K562 (cell line): ENCODE measurements around the gene TPRG1L. TPM values are rescaled to one million over a fixed set of nuclear protein-coding genes. Genes with fewer than 3 reads are reported as not detected.

Source experiments
- ATAC-seq: fragments of 200-7000 bp; cut with Tn5 transposase; 3 replicates; pipeline ENCODE4 v1.9.1; 2020; ENCODE audit warnings: moderate library complexity
- BruUV-seq: library from RNA; stranded (reverse); fragments of 400-500 nt; replicated peaks from 2 replicates; lab custom pipeline; 2021; lab: Mats Ljungman, UMichigan
- CTCF ChIA-PET: fragments of 300-600 bp; formaldehyde crosslinking; extraction: SDS; loops from one replicate; lab custom pipeline; 2021; ENCODE audit warnings: low intra/inter-chr PET ratio; lab: Yijun Ruan, JAX
- POLR2A ChIA-PET: fragments of 300-600, 350-650 bp; sonication (Branson Sonifier 250); formaldehyde crosslinking; extraction: SDS; loops from one replicate; lab custom pipeline; 2021; ENCODE audit warnings: antibody characterized with exemption, inconsistent platforms; lab: Yijun Ruan, JAX
- DNase-seq, 4 experiments: peaks; one replicate each; pipeline versions ENCODE4 v3.0.0 to v3.0.0-alpha.2; 2011 to 2018; ENCODE audit warnings: low spot score in 3 of 4, mixed read lengths in 3 of 4; ENCODE audit errors: extremely low read depth in 1 of 4
- FAIRE-seq: peaks from 2 replicates; lab custom pipeline; 2011; peaks lifted over from hg19 to GRCh38; lab: Jason Lieb, UNC
- H2AFZ ChIP-seq: 2 replicates; pipeline ENCODE4 v1.6.0; 2011; ENCODE audit warnings: low read depth, low read length, control low read depth, inconsistent platforms
- H3K27ac ChIP-seq: fragments of 200-600 bp; 3 replicates; pipeline ENCODE4 v1.8.0; 2011; ENCODE audit warnings: low read depth, mild to moderate bottlenecking, control low read depth, inconsistent platforms, low read length, moderate library complexity, mixed read lengths; ENCODE audit errors: extremely low read depth
- H3K27me3 ChIP-seq, 2 experiments: fragments of 300-600 bp in 1 of 2; 2 replicates in 1 of 2; 3 replicates in 1 of 2; pipeline versions ENCODE4 v1.6.0 to v1.8.0; 2011; ENCODE audit warnings: inconsistent platforms in 2 of 2, low read length in 2 of 2, mild to moderate bottlenecking in 1 of 2, mixed read lengths in 1 of 2, moderate library complexity in 1 of 2; ENCODE audit not compliant: control insufficient read depth in 2 of 2, insufficient read depth in 2 of 2
- H3K36me3 ChIP-seq: fragments of 300-600 bp; 3 replicates; pipeline ENCODE4 v1.8.0; 2011; ENCODE audit warnings: mild to moderate bottlenecking, low read length, inconsistent platforms; ENCODE audit not compliant: control insufficient read depth, insufficient read depth
- H3K4me1 ChIP-seq, 2 experiments: fragments of 200-600 bp in 1 of 2; replicated peaks in 1 of 2; 2 replicates in 1 of 2; 3 replicates in 1 of 2; pipeline versions ENCODE4 v1.5.1 to v1.8.0; 2011; ENCODE audit warnings: inconsistent platforms in 2 of 2, low read length in 2 of 2, mild to moderate bottlenecking in 1 of 2, mixed read lengths in 1 of 2, moderate library complexity in 1 of 2; ENCODE audit not compliant: control insufficient read depth in 2 of 2, insufficient read depth in 2 of 2
- H3K4me2 ChIP-seq: 2 replicates; pipeline ENCODE4 v1.6.1; 2011; ENCODE audit warnings: low read length, control low read depth, inconsistent platforms, mixed read lengths; ENCODE audit not compliant: insufficient read depth
- H3K4me3 ChIP-seq: fragments of 200-600 bp; sonication (generic), shearing (Covaris generic); 2 replicates; pipeline ENCODE4 v1.5.1; 2016; ENCODE audit warnings: control low read depth, inconsistent platforms
- H3K79me2 ChIP-seq: fragments of 200-600 bp; 3 replicates; pipeline ENCODE4 v1.8.0; 2011; ENCODE audit warnings: low read length, inconsistent platforms; ENCODE audit not compliant: control insufficient read depth, insufficient read depth
- H3K9ac ChIP-seq, 2 experiments: 2 replicates each; pipeline versions ENCODE4 v1.6.0 to v1.6.1; 2011; ENCODE audit warnings: low read depth in 2 of 2, low read length in 2 of 2, control low read depth in 1 of 2, inconsistent platforms in 1 of 2, mild to moderate bottlenecking in 1 of 2, mixed read lengths in 1 of 2; ENCODE audit not compliant: insufficient read depth in 1 of 2
- H3K9me1 ChIP-seq: one replicate; pipeline ENCODE4 v1.6.0; 2011; ENCODE audit warnings: inconsistent platforms, mild to moderate bottlenecking, low read length, moderate library complexity; ENCODE audit not compliant: control insufficient read depth, insufficient read depth
- H3K9me3 ChIP-seq: replicated peaks from 2 replicates; pipeline ENCODE4 v1.5.1; 2011; ENCODE audit warnings: low read depth, low read length, inconsistent platforms; ENCODE audit not compliant: control insufficient read depth, insufficient read depth
- H4K20me1 ChIP-seq: replicated peaks from 2 replicates; pipeline ENCODE4 v1.6.1; 2011; ENCODE audit warnings: low read length, inconsistent platforms, mixed read lengths; ENCODE audit not compliant: control insufficient read depth, insufficient read depth
- CBFA2T3 ChIP-seq: fragments of 450-650 bp; IDR thresholded peaks from 2 replicates; pipeline ENCODE4 v1.6.1; 2017
- CTCF ChIP-seq, 3 experiments: IDR thresholded peaks in 2 of 3; conservative IDR thresholded peaks in 1 of 3; 2 replicates each; pipeline ENCODE4 v1.5.1; 2011 to 2012; ENCODE audit warnings: low read length in 3 of 3, mild to moderate bottlenecking in 3 of 3, control low read depth in 2 of 3, improper control_type of control experiment in 1 of 3, inconsistent platforms in 1 of 3, low read depth in 1 of 3, mixed read lengths in 1 of 3, moderate library complexity in 1 of 3; ENCODE audit not compliant: insufficient read depth in 2 of 3
- DIDO1 ChIP-seq: fragments of 450-650 bp; IDR thresholded peaks from 2 replicates; pipeline ENCODE4 v1.6.1; 2016; ENCODE audit warnings: low read depth, missing biosample characterization, missing genetic modification characterization
- HBP1 ChIP-seq: fragments of 450-650 bp; formaldehyde crosslinking; IDR thresholded peaks from 2 replicates; pipeline ENCODE4 v1.4.0; 2022; ENCODE audit warnings: missing genetic modification characterization
- JUND ChIP-seq, 2 experiments: IDR thresholded peaks; 2 replicates in 1 of 2; 3 replicates in 1 of 2; pipeline ENCODE4 v1.6.1; 2011; ENCODE audit warnings: borderline replicate concordance in 2 of 2, low read depth in 2 of 2, low read length in 2 of 2, improper control_type of control experiment in 1 of 2, missing biosample characterization in 1 of 2, missing genetic modification characterization in 1 of 2, missing genetic modification reagents in 1 of 2
- POLR3G ChIP-seq: IDR thresholded peaks from 2 replicates; pipeline ENCODE4 v1.6.1; 2011; ENCODE audit not compliant: insufficient read length, insufficient replicate concordance; ENCODE audit errors: extremely low read depth
- SLC30A9 ChIP-seq: fragments of 250-450 bp; sonication (Bioruptor Pico); IDR thresholded peaks from 2 replicates; pipeline ENCODE4 v1.8.0; 2022; ENCODE audit warnings: mild to moderate bottlenecking, moderate library complexity
- TBL1XR1 ChIP-seq, 2 experiments: IDR thresholded peaks; 2 replicates each; pipeline ENCODE4 v1.6.1; 2012; ENCODE audit warnings: improper control_type of control experiment in 2 of 2, low read length in 2 of 2, mild to moderate bottlenecking in 1 of 2
- ZNF24 ChIP-seq: fragments of 450-650 bp; IDR thresholded peaks from 2 replicates; pipeline ENCODE4 v1.6.1; 2016
- WGBS: fragments of 100-300 bp; shearing (Covaris generic); methylation state at CpG from one replicate; pipeline ENCODE4 v1.1.6; 2016; ENCODE audit warnings: low coverage, mixed read lengths; ENCODE audit not compliant: insufficient coverage; ENCODE audit errors: missing lambda C conversion rate; 5-methylcytosine and 5-hydroxymethylcytosine counted together
- in situ Hi-C: fragments of 300-500 bp; cut with MboI; formaldehyde crosslinking; loops from 4 replicates; pipeline ENCODE4 v1.15.0; 2018; ENCODE audit warnings: inconsistent platforms, mixed read lengths
- intact Hi-C: fragments of 100-400 bp; cut with micrococcal nuclease; formaldehyde crosslinking; loops from 2 replicates; pipeline ENCODE4 v1.14.2; 2022
- polyA plus RNA-seq, 8 experiments: library from polyadenylated mRNA; depleted of rRNA in 4 of 8; stranded (reverse) in 5 of 8; unstranded in 3 of 8; fragments of >200 nt; fragmentation: Nextera tagmentation in 2 of 8; fragmentation: Illumina TruSeq in 1 of 8; extraction: Ambion mirVana in 2 of 8; extraction: Trizol in 1 of 8; gene quantifications; 2 replicates each; pipeline versions ENCODE4 v1.2.1 to v1.2.3, GENCODE V29; 2011 to 2014; ENCODE audit warnings: inconsistent platforms in 1 of 8, missing spikeins in 1 of 8
- total RNA-seq, 7 experiments: library from RNA; depleted of rRNA in 6 of 7; stranded (reverse); fragments of >200 nt in 6 of 7; fragmentation: Illumina TruSeq in 2 of 7; extraction: Trizol in 2 of 7; gene quantifications; 2 replicates each; pipeline versions ENCODE4 v1.2.1 to v1.2.3, GENCODE V29; 2011 to 2021; ENCODE audit warnings: low replicate concordance in 1 of 7

The TPRG1L gene
- total and polyA plus RNA-seq, 9 of the 15 experiments (the other 6 are each of a cell fraction or from before 2014, with no cell fraction given): 1.6 to 11.0 (median 6.2) TPM

GRCh38 chr1:3593334-3593733 is 31.5 kb upstream of the TPRG1L start:
- no peak overlapping the region for H2AFZ ChIP-seq
- BruUV-seq: no TSS peak
- intact Hi-C loops (no loop called here), in situ Hi-C loops (no loop called here)
- no peak for TF ChIP-seq SLC30A9 (CRISPR knock-in tag)
- TF ChIP-seq CTCF (IDR thresholded peaks at IDR 0.05 in 2 of 3, conservative IDR thresholded peaks at IDR 0.05 in 1 of 3; ENCODE audit: insufficient read depth in 2 of 3, low read depth in 1 of 3, low read length in 3 of 3): no peak
- ATAC-seq: no peak
- no peak overlapping the region for H3K4me3 ChIP-seq
- H4K20me1 ChIP-seq: peaks cover 15% of the 10 kb centered on the region
- peaks cover 0 to 43% of the 10 kb centered on the region in 2 experiments; a peak in 3 of 5 replicates for H3K4me1 ChIP-seq
- ChIA-PET CTCF (no interaction called here), POLR2A (no interaction called here)
- H3K27me3 ChIP-seq: peaks cover 44 to 76% of the 10 kb centered on the region in 2 experiments; a peak in 4 of 5 replicates
- no peak overlapping the region for H3K9ac ChIP-seq
- H3K9me3 ChIP-seq: no peaks in the 10 kb centered on the region
- WGBS: 15% methylated on average over 12 of the region's 17 CpGs
- no peak overlapping the region for H3K4me2 ChIP-seq
- H3K27ac ChIP-seq: no peak overlapping the region
- no peaks in the 10 kb centered on the region for H3K36me3 ChIP-seq
- no peak for FAIRE-seq
- no peaks in the 10 kb centered on the region for H3K9me1 ChIP-seq
- no peaks in the 10 kb centered on the region for H3K79me2 ChIP-seq
- DNase-seq: no peak

GRCh38 chr1:3593745-3594144 is 31.1 kb upstream of the TPRG1L start:
- intact Hi-C loops: no loop called here
- H3K27ac ChIP-seq: no peak overlapping the region
- DNase-seq: no peak
- in situ Hi-C loops: no loop called here
- no peak overlapping the region for H3K9ac ChIP-seq
- FAIRE-seq: no peak
- peaks cover 0 to 47% of the 10 kb centered on the region in 2 experiments; a peak in 3 of 5 replicates for H3K4me1 ChIP-seq
- H3K27me3 ChIP-seq: peaks cover 44 to 77% of the 10 kb centered on the region in 2 experiments; a peak in 4 of 5 replicates
- ChIA-PET CTCF (no interaction called here), POLR2A (interaction anchor here (0.5 kb wide), 1 partner anchor 57 kb away, joined by 3 read pairs; no protein-coding TSS in a partner anchor)
- no peaks in the 10 kb centered on the region for H3K9me3 ChIP-seq
- WGBS: 3% methylated on average over 10 of the region's 10 CpGs
- BruUV-seq: no TSS peak
- H3K4me2 ChIP-seq: no peak overlapping the region
- H2AFZ ChIP-seq: no peak overlapping the region
- no peaks in the 10 kb centered on the region for H3K9me1 ChIP-seq
- no peak for ATAC-seq
- no peak overlapping the region for H3K4me3 ChIP-seq
- peaks cover 14% of the 10 kb centered on the region for H4K20me1 ChIP-seq
- no peaks in the 10 kb centered on the region for H3K79me2 ChIP-seq
- H3K36me3 ChIP-seq: no peaks in the 10 kb centered on the region
- TF ChIP-seq POLR3G (no peak), JUND (IDR thresholded peaks at IDR 0.05; ENCODE audit: borderline replicate concordance, low read depth, low read length) (no peak), JUND (tag; IDR thresholded peaks at IDR 0.05; ENCODE audit: borderline replicate concordance, low read depth, low read length) (no peak), HBP1 (CRISPR knock-in tag) (no peak), TBL1XR1 (IDR thresholded peaks at IDR 0.05; ENCODE audit: low read length in 2 of 2) (no peak), CBFA2T3 (no peak), DIDO1 (tag) (no peak), ZNF24 (no peak)
